GM18909 (cell line): ENCODE measurements around the gene RMND5A.

Experiments used
- ATAC-seq: cut with Tn5 transposase; IDR thresholded peaks from one replicate; pipeline ENCODE4 v1.9.1; 2021; ENCODE audit warnings: mild to moderate bottlenecking; ENCODE audit not compliant: unreplicated experiment, poor library complexity

RMND5A gene

DNA sequence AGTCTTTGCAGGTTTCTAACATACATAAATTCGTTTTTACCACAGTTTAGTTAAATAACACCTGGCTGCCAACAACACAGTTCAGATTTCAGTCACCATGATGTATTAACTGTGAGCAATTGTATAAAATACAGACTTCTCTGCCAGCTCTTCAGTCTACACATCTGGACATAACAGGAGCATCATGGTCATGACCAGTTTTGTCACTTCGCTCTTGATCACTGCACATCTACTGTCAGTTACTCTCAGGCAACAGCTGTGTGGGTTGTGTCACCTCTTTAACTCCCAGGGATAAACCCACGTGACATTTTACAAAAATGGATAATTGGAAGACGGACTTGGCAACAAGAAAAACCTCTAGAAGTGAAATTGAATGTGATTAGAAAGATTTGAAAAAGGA lies 40.3 kb downstream of the RMND5A start:
- no peak for ATAC-seq

- ATAC-seq = no peak
These were observed 44.7 kb downstream of the RMND5A start for GRCh38 chr2:86764661-86765309.

- no peak for ATAC-seq
These were observed 45.2 kb downstream of the RMND5A start for GRCh38 chr2:86765310-86765695.

GRCh38 chr2:86768189-86768949 lies 48.3 kb downstream of the RMND5A start:
- no peak for ATAC-seq

DNA sequence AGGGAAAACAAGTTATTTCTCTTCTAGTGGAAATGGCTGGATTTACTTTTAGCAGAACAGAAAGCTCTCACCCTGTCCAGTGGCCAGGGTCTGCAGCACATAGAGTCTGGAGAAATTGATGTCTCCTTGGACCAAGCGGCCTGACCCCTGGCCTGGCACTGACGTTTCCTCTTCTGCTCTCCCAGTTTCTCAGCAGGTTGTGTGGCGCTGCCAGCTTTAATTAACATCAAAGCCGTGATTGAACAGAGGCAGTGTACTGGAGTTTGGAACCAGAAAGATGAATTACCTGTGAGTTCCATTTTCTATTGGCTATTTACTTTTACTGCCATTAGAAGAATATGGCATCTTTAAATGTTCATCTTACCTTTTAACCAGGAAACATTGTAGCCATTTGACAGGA lies 49.7 kb downstream of the RMND5A start:
- no peak for ATAC-seq

DNA sequence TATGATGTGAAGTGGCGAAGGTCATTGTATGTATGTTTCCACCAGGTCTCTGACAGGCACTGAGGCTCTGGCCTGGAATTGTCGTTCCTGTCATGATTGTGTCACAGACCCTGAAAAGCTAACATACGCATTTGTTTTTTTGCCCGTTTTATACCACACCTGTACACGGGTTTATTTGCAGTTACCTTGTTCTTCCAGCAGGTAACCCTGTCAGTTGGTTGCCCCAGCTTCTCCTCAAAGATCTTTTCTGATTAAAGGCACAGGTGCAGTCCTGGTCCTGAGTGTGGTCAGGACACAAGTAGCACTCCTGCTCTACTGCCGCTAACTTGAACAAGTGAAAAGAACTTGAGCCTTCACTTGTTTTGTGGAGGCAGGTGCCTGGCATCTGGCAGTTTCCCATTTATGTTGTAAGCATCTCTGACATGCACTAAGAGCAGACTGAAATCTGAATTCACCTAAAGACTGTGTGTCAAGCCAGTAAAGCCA lies 50.8 kb downstream of the RMND5A start:
- ATAC-seq = no peak

DNA sequence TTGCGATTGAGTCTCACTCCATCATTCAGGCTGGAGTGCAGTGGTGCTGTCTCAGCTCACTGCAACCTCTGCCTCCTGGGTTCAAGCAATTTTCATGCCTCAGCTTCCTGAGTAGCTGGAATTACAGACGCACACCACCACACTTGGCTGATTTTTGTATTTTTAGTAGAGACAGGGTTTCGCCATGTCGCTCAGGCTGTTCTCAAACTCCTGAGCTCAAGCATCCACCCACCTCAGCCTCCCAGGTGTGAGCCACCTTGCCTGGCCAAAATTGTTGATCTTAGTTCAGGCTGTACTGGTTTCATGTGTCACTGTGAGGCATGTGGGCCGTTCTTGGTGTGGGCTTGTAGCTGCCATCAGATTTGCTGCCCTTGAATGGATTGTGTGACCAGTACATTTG lies 52.5 kb downstream of the RMND5A start:
- ATAC-seq = no peak

- no peak for ATAC-seq
These were observed 54.8 kb downstream of the RMND5A start for GRCh38 chr2:86774862-86775261.

- no peak for ATAC-seq
These were observed 55.2 kb downstream of the RMND5A start for GRCh38 chr2:86775338-86775737.

- ATAC-seq = no peak
These were observed 56.4 kb downstream of the RMND5A start for GRCh38 chr2:86776532-86776931.

GRCh38 chr2:86778957-86779356 lies 58.9 kb downstream of the RMND5A start:
- no peak for ATAC-seq

GRCh38 chr2:86779971-86780370 lies 59.9 kb downstream of the RMND5A start:
- no peak for ATAC-seq

DNA sequence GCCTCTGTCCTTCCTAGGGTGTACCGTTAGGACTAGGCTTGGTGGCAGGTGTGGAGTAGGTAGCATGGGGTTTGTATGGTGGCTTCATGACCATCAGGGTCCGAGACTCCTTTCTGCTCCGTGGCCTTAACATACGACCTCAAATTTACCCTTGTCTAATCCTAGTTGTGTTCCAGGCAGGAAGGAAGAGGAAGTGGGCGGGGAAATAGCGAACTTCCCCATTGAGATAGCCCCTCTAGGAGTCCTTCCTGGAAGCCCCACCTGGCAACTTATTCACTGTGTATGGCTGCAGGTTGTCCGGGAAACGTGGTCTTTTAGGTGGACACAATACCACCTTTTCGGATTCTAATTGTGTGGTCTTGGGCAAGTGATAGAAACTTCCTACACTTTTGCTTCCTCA lies 61.3 kb downstream of the RMND5A start:
- no peak for ATAC-seq

GRCh38 chr2:86782748-86783147 lies 62.7 kb downstream of the RMND5A start:
- ATAC-seq = no peak

DNA sequence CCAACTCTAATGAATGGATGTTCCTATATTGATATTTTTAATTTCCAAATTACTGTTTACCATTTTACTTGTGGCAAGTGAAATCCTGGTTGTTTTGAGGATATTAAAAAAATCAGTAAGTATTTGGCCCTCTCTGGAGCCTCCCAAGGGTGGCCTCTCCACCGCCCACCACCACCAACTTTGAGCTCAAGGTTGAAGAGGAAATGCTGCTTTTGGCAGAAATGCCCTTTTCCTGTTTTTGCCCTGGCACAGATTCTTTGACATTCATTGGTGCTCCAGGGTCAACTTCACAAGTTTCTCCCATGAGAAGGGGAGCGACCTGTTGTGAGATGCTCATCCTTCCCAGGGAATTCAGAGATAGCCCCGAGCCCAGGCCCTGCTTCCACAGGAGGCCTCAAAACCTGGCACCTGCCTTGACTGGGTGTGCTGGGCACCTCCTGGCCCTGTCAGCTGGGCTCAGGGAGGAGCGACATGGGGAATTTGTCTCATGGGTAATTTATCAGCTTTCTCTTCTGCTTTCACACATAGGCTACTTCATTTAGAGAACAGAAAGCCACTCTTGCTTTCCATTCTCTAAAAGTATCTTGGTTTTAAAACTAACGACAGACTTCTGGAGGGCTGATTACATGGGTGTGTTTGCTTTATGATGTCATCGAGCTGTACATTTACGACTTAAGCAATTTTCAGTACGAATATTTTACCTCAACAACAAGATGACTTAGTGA lies 63.7 kb downstream of the RMND5A start:
- peak; percentile 96 for ATAC-seq

DNA sequence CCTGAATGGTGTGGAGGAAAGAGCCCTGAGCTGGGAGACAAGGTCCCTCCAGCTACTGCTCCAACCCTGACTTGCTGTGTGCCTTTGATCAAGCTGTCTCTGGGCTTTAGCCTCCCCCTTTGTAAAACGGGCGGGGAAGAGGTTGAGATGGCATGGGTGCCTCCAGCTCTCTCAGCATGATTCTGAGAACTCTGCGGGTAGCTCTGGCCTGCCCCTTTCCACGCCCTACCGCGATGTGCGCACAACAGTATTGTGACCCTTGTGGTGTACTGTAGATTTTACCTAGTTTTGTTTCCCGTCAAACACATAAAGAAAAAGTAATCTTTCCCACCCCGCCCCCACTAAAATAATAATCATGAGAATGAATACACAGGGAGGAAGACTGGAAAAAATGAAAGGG lies 65.4 kb downstream of the RMND5A start:
- ATAC-seq = no peak

- no peak for ATAC-seq
These were observed 66.0 kb downstream of the RMND5A start for GRCh38 chr2:86786001-86786536.

DNA sequence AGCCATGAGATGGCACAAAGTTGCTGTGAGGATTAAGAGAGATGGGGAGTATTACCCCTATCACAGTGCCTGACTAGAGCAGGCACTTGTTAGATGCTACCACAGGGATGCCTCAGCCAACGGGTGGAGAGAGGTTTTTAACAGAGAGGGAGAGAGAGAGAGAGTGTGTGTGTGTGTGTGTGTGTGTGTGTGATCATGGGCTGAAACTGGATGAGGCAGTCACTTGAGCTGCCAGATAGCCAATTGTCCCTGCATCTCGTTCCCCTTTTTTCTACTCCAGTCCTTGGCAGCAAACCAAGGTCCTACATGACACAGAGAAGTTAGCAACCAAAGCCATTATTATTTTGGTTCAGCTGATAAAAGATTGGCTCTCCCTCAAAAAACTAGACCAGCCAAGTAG lies 67.6 kb downstream of the RMND5A start:
- no peak for ATAC-seq

- no peak for ATAC-seq
These were observed 68.1 kb downstream of the RMND5A start for GRCh38 chr2:86788165-86788564.

DNA sequence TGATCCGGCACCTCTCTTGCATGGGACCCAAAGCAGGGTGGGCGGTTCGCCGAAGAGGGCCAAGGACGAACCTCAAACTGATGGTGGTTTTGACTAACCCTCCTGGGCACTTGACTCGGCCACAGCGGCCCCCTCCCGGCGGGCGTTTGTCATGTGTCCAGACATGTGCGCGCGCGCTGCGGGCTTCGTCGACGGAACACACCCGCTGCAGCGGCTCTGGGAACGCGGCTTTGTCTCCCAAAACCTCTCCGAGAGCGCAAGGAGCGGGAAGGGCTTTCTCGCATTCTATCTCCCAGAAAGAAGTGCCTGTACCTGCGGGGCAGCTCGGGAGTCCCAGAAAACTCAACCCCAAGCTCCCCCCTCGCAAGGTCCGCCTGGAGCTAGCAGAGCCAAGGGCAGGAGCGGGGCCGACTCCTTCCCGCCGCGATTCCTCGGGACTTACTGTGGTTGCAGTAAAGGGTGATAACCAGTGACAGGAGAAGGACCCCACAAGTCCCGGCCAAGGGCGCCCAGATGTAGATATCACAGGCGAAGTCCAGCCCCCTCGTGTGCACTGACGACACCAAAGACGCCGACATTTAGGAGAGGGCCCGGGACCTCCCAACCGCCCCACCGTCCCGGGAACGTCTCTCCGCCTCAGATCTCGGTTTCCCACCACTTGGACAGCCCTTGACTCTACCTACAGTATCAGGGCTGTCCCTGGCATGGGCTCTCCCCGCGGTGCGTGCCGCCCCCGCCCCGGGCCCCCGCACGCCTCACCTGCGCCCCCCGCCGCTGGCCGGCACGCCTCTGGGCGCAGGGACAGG lies 69.0 kb downstream of the RMND5A start:
- no peak for ATAC-seq
